GM18519 (cell line): ENCODE results near the gene FGGY.

Experiments used
- ATAC-seq: cut with Tn5 transposase; IDR thresholded peaks from one replicate; pipeline ENCODE4 v1.9.1; 2021; ENCODE audit warnings: mild to moderate bottlenecking, moderate library complexity; ENCODE audit not compliant: unreplicated experiment, low FRiP score

The FGGY gene

DNA sequence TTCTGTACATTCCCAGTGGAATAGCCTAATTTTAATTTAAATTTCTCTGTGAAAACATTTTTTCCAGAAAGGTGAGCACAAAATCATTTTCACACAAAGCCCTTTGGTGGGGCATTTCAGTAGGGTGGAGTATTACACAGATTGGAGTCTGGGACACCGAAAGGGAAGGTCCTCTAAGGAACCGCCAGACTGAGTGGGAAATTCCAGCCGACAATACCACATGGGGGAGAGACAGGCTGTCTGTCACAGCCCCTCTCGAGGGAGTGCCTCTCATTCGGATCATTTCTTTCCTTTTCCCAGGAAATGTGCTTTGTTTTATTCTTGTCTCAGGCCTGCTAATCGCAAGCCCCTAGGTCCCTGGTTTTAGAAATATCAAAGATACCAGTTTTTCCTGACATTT, 367.3 kb downstream of the FGGY start:
- no peak for ATAC-seq

GRCh38 chr1:59666106-59666505, 369.2 kb downstream of the FGGY start:
- no peak for ATAC-seq

- no peak for ATAC-seq
These were observed 370.1 kb downstream of the FGGY start for GRCh38 chr1:59667020-59667419.

GRCh38 chr1:59669752-59670312, 372.9 kb downstream of the FGGY start:
- no peak for ATAC-seq

DNA sequence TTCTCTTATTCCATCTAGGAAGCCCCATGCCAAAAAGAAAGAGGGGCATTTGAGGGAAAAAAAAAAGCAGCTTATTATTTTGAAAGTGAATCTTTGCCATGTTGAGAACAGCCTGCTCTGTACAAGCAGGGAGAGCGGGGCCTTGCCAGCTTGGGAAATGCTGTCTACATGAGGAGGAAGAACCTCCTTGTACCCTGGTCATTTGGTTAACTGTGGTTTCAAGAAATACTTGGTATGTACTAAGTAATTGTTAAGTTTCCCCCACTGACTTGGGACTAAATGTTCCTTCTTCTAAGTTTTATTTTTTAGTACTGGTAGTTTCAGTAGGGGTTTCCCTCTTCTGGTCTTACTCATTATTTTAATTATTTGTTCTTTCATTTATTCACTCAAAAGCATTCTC, 373.8 kb downstream of the FGGY start:
- ATAC-seq = no peak

DNA sequence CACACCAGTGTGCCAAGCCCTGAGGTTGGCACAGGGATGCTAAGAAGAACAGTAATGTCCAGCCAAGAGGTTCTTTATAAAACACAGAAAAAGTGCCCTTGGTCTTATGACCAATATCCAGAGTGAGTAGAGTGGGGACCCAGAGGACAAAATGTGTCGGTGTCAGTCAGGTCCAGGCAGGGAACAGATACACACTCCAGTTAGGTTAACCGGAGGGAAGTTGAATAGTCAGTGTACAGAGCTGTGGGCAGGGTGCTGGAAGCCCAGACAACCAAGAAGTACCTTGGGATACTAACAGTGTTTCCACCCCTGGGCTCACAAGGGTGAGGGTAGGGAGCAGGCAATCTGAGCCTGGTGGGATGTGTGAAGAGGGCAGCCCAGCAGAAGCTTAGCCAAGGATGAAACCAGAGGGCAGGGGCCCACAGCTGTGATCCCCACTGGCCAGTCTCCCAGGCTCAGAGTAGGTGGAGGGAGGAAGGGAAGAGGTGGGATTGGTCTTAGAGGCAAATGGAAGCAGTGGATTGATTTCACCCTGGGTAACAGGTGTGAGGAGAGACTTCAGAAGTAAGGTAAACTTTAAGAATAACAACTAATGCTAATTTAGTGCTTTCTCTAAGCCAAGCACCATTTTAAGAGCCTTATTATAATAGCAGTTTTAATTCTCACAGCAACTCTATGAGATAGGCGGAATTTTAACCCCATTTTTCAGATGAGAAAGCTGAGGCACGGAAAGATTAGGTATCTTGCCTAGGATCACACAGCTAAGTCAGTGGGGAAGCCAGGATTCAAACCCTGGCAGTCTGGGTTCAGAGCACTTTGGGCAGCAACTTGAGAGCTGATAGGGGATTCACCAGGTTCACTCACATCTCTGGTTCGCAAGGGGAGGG, 374.4 kb downstream of the FGGY start:
- ATAC-seq = no peak

DNA sequence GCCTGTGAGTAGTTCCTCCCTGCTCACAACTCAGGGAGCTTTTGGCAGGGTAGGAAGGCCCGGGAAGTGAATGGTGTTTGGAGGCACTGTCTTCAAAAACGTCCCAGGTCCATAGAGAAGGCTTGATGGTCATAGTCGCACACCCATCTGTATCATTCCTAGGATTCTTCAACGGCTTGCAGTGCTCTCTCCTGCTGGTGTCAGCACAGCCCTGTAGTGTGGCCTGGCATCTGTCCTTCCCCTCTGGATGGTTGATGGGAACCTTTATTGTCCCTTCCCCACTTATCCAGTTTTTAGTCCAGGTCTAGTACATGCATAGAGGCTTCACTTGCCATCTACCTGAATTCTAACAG, 375.0 kb downstream of the FGGY start:
- ATAC-seq = no peak

GRCh38 chr1:59672851-59673572, 376.1 kb downstream of the FGGY start:
- no peak for ATAC-seq

GRCh38 chr1:59673573-59674450, 376.9 kb downstream of the FGGY start:
- ATAC-seq = no peak

- no peak for ATAC-seq
These were observed 377.7 kb downstream of the FGGY start for GRCh38 chr1:59674595-59674994.

- ATAC-seq = no peak
These were observed 379.0 kb downstream of the FGGY start for GRCh38 chr1:59675936-59676335.

DNA sequence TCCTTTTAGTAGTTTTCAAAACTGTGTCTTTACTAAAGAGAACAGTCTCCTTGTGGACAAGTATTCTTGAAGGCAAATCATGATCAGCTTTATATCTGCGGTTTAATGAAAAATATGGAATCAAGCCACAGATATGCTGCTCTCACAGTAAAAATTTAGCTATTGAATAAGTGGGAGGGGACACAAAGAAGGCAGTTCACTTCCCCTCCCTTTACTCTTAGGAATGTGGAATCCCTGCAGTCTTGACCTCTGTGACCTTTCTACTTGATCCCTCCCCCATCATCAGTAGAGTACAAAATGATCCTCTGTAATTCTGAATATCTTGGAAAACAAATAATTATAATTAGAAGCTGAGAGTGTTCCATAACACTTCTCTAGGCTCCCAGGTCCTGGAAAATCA, 381.1 kb downstream of the FGGY start:
- no peak for ATAC-seq

DNA sequence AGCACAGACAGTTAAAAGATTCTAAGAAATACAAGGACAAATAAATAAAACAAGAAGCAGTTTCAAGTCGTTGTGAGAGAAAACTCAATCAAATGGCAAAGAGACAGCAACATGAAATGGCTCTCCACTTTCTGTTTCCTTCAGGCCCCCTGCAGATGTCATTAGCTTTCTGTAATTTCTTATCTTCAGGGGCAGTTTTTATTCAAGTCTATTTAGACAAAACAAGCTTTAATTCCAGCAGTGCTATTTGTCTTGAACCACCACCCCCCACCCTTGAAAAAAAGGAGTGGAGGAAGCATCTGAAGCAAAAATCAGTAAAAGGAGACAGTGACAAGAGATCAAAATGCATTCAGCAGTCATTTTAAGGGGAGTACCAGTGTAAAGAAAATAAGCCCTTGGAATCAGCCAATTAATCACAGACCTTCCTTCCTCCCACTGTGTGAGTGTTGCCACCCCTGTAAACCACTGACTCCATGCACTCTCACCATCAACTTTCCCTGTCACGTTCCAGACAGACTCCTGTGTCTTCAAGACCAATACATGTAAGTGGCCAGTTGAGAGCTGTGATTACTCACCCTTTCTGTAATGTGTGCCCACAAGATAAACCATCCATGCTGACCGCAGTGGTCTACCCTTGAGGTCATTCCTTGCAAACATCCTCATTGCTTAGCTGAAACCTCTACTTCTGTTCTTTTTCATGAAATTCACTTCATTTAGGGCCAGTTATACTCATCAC, 381.8 kb downstream of the FGGY start:
- ATAC-seq = no peak

GRCh38 chr1:59680044-59680443, 383.1 kb downstream of the FGGY start:
- no peak for ATAC-seq

DNA sequence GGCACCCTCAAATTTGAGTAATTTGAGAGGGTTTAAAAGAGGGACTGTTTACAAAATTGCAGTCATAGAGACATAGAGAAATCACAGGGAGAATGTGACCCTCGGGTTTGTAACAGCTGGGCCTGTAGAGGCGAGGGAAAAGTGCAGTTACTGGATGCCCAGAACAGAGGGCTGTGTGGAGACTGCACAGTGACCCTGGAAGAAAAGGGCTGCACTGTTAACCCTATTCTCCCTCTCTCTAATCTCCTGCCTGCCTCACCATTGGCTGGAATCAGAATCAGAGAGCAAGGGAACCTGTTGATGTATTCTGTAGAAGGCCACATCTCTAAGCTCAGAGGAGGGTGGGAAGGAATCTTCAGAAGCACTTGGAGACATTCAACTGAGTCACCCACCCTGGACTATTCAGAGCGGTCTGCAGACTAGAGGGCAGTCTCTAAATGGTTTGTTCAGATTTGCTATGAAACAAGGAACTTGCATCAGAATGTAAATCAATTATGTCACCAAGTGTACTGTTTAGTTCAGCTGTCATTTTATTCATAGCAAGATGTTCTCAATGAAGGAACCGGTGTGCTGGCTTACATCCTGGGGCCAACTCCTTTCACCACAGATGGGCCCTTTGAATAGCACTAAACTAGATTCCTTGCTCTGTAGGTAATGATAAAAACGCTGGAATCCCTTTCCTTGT, 385.6 kb downstream of the FGGY start:
- ATAC-seq = no peak

- ATAC-seq = no peak
These were observed 386.3 kb downstream of the FGGY start for GRCh38 chr1:59683197-59683596.

- ATAC-seq = no peak
These were observed 387.8 kb downstream of the FGGY start for GRCh38 chr1:59684698-59685097.

DNA sequence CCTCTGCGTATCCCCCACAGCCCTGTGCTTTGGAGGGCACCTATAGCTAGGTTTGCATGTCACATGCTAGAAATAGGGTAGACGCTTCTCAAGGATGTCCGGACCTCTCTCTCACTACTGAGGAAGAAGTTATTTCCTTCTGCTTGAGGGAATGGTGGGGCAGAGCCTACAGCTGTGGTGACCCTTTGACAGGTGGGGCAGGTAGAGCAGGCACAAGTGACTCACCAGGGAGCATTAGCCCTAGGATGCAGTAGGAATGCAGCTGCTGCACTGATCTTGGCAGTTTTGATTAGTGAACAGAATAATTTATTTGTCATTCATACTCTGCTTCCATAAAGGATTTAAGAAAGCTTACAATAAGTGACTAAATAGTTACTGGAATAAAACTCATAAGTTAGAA, 388.2 kb downstream of the FGGY start:
- ATAC-seq = no peak

DNA sequence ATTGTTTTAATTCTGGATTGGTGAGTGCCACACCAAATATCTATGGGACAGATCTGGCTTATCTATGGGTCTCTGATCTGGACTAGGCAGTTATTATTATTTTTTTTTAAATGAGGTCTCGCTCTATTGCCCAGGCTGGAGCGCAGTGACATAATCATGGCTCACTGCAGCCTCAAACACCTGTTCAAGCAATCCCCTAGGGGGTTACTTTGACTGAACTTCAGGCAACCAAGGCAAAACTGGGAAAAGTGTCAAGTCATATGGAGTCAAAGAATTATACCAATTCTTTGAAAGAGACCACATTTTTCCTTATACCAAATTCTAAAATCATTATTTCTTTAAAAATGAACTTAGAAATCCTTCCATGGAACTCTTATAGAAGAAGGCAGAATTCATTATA, 388.8 kb downstream of the FGGY start:
- no peak for ATAC-seq
